ENCODE results near the gene SOSTDC1. TPM values are rescaled to one million over a fixed set of nuclear protein-coding genes. Genes with fewer than 3 reads are reported as not detected.

SOSTDC1 gene
- polyA plus RNA-seq, 1 donor from 2014 or later, result 0.52 TPM

- Histone ChIP-seq H4K20me1 (ENCODE audit: insufficient read depth) (no peaks in the 10 kb centered on the region), H3K27me3 (ENCODE audit: insufficient read depth, low read depth, low read length) (no peaks in the 10 kb centered on the region), H3K4me3 (ENCODE audit: low read length) (no peak overlapping the region), H3K9me2 (ENCODE audit: insufficient read depth, low read length) (no peaks in the 10 kb centered on the region), H3K4me2 (ENCODE audit: low read length) (no peak overlapping the region), H3K36me3 (ENCODE audit: insufficient read depth, low read length) (no peaks in the 10 kb centered on the region), H3F3A (ENCODE audit: insufficient read depth, low read length, poor library complexity, severe bottlenecking) (no peaks in the 10 kb centered on the region), H3K27ac (ENCODE audit: low read length) (no peak overlapping the region), H3K79me2 (replicated peaks; ENCODE audit: insufficient read depth, low read length) (no peaks in the 10 kb centered on the region), H3K9me3 (ENCODE audit: low read length) (no peaks in the 10 kb centered on the region), H3K9ac (ENCODE audit: low read length) (no peak overlapping the region), H2AFZ (ENCODE audit: low read depth, low read length) (no peak overlapping the region)
- TF ChIP-seq POLR2AphosphoS5 (IDR thresholded peaks at IDR 0.05), result no peak
- TF ChIP-seq EP300 (conservative IDR thresholded peaks at IDR 0.05; ENCODE audit: poor library complexity, severe bottlenecking), result no peak
- TF ChIP-seq CTCF (IDR thresholded peaks at IDR 0.05; ENCODE audit: poor library complexity, severe bottlenecking), result no peak
- TF ChIP-seq TAF1 (IDR thresholded peaks at IDR 0.05; ENCODE audit: low read depth), result no peak
- no peak for TF ChIP-seq EZH2 (IDR thresholded peaks at IDR 0.05; ENCODE audit: borderline replicate concordance, insufficient read depth, low read length, poor library complexity, severe bottlenecking)
- no peak for TF ChIP-seq MXI1 (conservative IDR thresholded peaks at IDR 0.05; ENCODE audit: poor library complexity, severe bottlenecking)
- TF ChIP-seq RAD21 (conservative IDR thresholded peaks at IDR 0.05), result no peak
- no peak for TF ChIP-seq SMC3 (conservative IDR thresholded peaks at IDR 0.05; ENCODE audit: poor library complexity)
- no peak for TF ChIP-seq REST (IDR thresholded peaks at IDR 0.05; ENCODE audit: borderline replicate concordance)
These were observed 13.6 kb upstream of the SOSTDC1 start for GRCh38 chr7:16479161-16479560.

GRCh38 chr7:16471933-16472332 is 6.4 kb upstream of the SOSTDC1 start:
- H3F3A ChIP-seq (ENCODE audit: insufficient read depth, low read length, poor library complexity, severe bottlenecking), result no peaks in the 10 kb centered on the region
- no peak for TF ChIP-seq RAD21 (conservative IDR thresholded peaks at IDR 0.05)
- TF ChIP-seq TAF1 (IDR thresholded peaks at IDR 0.05; ENCODE audit: low read depth), result no peak
- TF ChIP-seq MXI1 (conservative IDR thresholded peaks at IDR 0.05; ENCODE audit: poor library complexity, severe bottlenecking), result no peak
- TF ChIP-seq SMC3 (conservative IDR thresholded peaks at IDR 0.05; ENCODE audit: poor library complexity), result no peak
- no peak for TF ChIP-seq EZH2 (IDR thresholded peaks at IDR 0.05; ENCODE audit: borderline replicate concordance, insufficient read depth, low read length, poor library complexity, severe bottlenecking)
- no peak for TF ChIP-seq EP300 (conservative IDR thresholded peaks at IDR 0.05; ENCODE audit: poor library complexity, severe bottlenecking)
- no peak for TF ChIP-seq POLR2AphosphoS5 (IDR thresholded peaks at IDR 0.05)
- no peak for TF ChIP-seq REST (IDR thresholded peaks at IDR 0.05; ENCODE audit: borderline replicate concordance)
- TF ChIP-seq CTCF (IDR thresholded peaks at IDR 0.05; ENCODE audit: poor library complexity, severe bottlenecking), result no peak
- H3K27me3 ChIP-seq (ENCODE audit: insufficient read depth, low read depth, low read length), result no peaks in the 10 kb centered on the region
- no peak overlapping the region for H3K9ac ChIP-seq (ENCODE audit: low read length)
- H3K36me3 ChIP-seq (ENCODE audit: insufficient read depth, low read length), result no peaks in the 10 kb centered on the region
- H3K4me2 ChIP-seq (ENCODE audit: low read length), result no peak overlapping the region
- no peaks in the 10 kb centered on the region for H3K9me2 ChIP-seq (ENCODE audit: insufficient read depth, low read length)
- no peak overlapping the region for H3K27ac ChIP-seq (ENCODE audit: low read length)
- H3K79me2 ChIP-seq (replicated peaks; ENCODE audit: insufficient read depth, low read length), result no peaks in the 10 kb centered on the region
- no peaks in the 10 kb centered on the region for H3K9me3 ChIP-seq (ENCODE audit: low read length)
- no peaks in the 10 kb centered on the region for H4K20me1 ChIP-seq (ENCODE audit: insufficient read depth)
- no peak overlapping the region for H3K4me3 ChIP-seq (ENCODE audit: low read length)
- H2AFZ ChIP-seq (ENCODE audit: low read depth, low read length), result no peak overlapping the region
